K562 (cell line): Measurements from ENCODE around the gene ZNF138. TPM values are rescaled to one million over a fixed set of nuclear protein-coding genes. Genes with fewer than 3 reads are reported as not detected.

Source experiments
- CBX2 ChIP-seq: fragments of 200-600 bp; sonication (generic); IDR thresholded peaks from one replicate; pipeline ENCODE4 v1.6.1; 2012; ENCODE audit warnings: mild to moderate bottlenecking, low read length, inconsistent platforms; ENCODE audit not compliant: insufficient read depth, poor library complexity, severe bottlenecking
- CCNT2 ChIP-seq: IDR thresholded peaks from 2 replicates; pipeline ENCODE4 v1.6.1; 2011; ENCODE audit warnings: borderline replicate concordance, low read depth, mild to moderate bottlenecking, moderate library complexity, mixed read lengths, low read length; ENCODE audit not compliant: insufficient read length; ENCODE audit errors: extremely low read depth
- KHSRP ChIP-seq: fragments of 450-650 bp; IDR thresholded peaks from 2 replicates; pipeline ENCODE4 v1.6.1; 2017
- MTA1 ChIP-seq: fragments of 450-650 bp; IDR thresholded peaks from 2 replicates; pipeline ENCODE4 v1.6.1; 2017; ENCODE audit warnings: borderline replicate concordance
- NCOR1 ChIP-seq: fragments of 450-650 bp; IDR thresholded peaks from 2 replicates; pipeline ENCODE4 v1.6.1; 2016; ENCODE audit warnings: mild to moderate bottlenecking, moderate library complexity
- RFX5 ChIP-seq: IDR thresholded peaks from 2 replicates; pipeline ENCODE4 v1.6.1; 2011; ENCODE audit warnings: low read depth, mild to moderate bottlenecking, improper control_type of control experiment, low read length
- RFX7 ChIP-seq: fragments of 250-450 bp; sonication (Bioruptor Pico); IDR thresholded peaks from 2 replicates; pipeline ENCODE4 v1.5.1; 2021; ENCODE audit warnings: mild to moderate bottlenecking
- ZNF133 ChIP-seq: fragments of 250-450 bp; sonication (Bioruptor Pico); IDR thresholded peaks from 2 replicates; pipeline ENCODE4 v1.4.0; 2020; ENCODE audit warnings: mild to moderate bottlenecking
- ZNF766 ChIP-seq: fragments of 200-800 bp; sonication (Bioruptor generic); conservative IDR thresholded peaks from 2 replicates; pipeline ENCODE4 v1.6.1; 2016; ENCODE audit warnings: missing genetic modification characterization, missing compliant biosample characterization
- polyA plus RNA-seq, 8 experiments: library from polyadenylated mRNA; depleted of rRNA in 4 of 8; stranded (reverse) in 5 of 8; unstranded in 3 of 8; fragments of >200 nt; fragmentation: Nextera tagmentation in 2 of 8; fragmentation: Illumina TruSeq in 1 of 8; extraction: Ambion mirVana in 2 of 8; extraction: Trizol in 1 of 8; gene quantifications; 2 replicates each; pipeline versions ENCODE4 v1.2.1 to v1.2.3, GENCODE V29; 2011 to 2014; ENCODE audit warnings: inconsistent platforms in 1 of 8, missing spikeins in 1 of 8
- total RNA-seq, 7 experiments: library from RNA; depleted of rRNA in 6 of 7; stranded (reverse); fragments of >200 nt in 6 of 7; fragmentation: Illumina TruSeq in 2 of 7; extraction: Trizol in 2 of 7; gene quantifications; 2 replicates each; pipeline versions ENCODE4 v1.2.1 to v1.2.3, GENCODE V29; 2011 to 2021; ENCODE audit warnings: low replicate concordance in 1 of 7
- TF ChIP-seq, protein P1 (sequence below): sonication (generic); formaldehyde crosslinking; IDR thresholded peaks from 2 replicates; pipeline ENCODE4 v1.8.0; 2022; ENCODE audit warnings: mild to moderate bottlenecking, missing genetic modification reagents, borderline replicate concordance
- TF ChIP-seq, protein P2 (sequence below), 3 experiments: IDR thresholded peaks in 2 of 3; conservative IDR thresholded peaks in 1 of 3; 2 replicates each; pipeline ENCODE4 v1.5.1; 2011 to 2012; ENCODE audit warnings: low read length in 3 of 3, mild to moderate bottlenecking in 3 of 3, control low read depth in 2 of 3, improper control_type of control experiment in 1 of 3, inconsistent platforms in 1 of 3, low read depth in 1 of 3, mixed read lengths in 1 of 3, moderate library complexity in 1 of 3; ENCODE audit not compliant: insufficient read depth in 2 of 3
- TF ChIP-seq, protein P3 (sequence below), 2 experiments: fragments of 200-800 bp in 1 of 2; sonication (Bioruptor generic) in 1 of 2; sonication (generic) in 1 of 2; formaldehyde crosslinking in 1 of 2; IDR thresholded peaks in 1 of 2; conservative IDR thresholded peaks in 1 of 2; 2 replicates each; pipeline versions ENCODE4 v1.5.0 to v1.6.1; 2016 to 2020; ENCODE audit warnings: missing compliant biosample characterization in 1 of 2, missing genetic modification characterization in 1 of 2, missing genetic modification reagents in 1 of 2
- TF ChIP-seq, protein P4 (sequence below): fragments of 450-650 bp; formaldehyde crosslinking; IDR thresholded peaks from 2 replicates; pipeline ENCODE4 v1.4.0; 2020; ENCODE audit warnings: mild to moderate bottlenecking, mixed read lengths
- TF ChIP-seq, protein P5 (sequence below): fragments of 250-450 bp; sonication (Bioruptor Pico); IDR thresholded peaks from 2 replicates; pipeline ENCODE4 v1.4.0; 2020; ENCODE audit warnings: mild to moderate bottlenecking, moderate library complexity
- TF ChIP-seq, protein P6 (sequence below): sonication (generic); formaldehyde crosslinking; IDR thresholded peaks from 2 replicates; pipeline ENCODE4 v1.8.0; 2022; ENCODE audit warnings: missing genetic modification reagents, mild to moderate bottlenecking, moderate library complexity, borderline replicate concordance

ZNF138 gene
- total and polyA plus RNA-seq, 9 of the 15 experiments (the other 6 are each of a cell fraction or from before 2014, with no cell fraction given), result 14.6 to 34.9 (median 22.6) TPM

DNA sequence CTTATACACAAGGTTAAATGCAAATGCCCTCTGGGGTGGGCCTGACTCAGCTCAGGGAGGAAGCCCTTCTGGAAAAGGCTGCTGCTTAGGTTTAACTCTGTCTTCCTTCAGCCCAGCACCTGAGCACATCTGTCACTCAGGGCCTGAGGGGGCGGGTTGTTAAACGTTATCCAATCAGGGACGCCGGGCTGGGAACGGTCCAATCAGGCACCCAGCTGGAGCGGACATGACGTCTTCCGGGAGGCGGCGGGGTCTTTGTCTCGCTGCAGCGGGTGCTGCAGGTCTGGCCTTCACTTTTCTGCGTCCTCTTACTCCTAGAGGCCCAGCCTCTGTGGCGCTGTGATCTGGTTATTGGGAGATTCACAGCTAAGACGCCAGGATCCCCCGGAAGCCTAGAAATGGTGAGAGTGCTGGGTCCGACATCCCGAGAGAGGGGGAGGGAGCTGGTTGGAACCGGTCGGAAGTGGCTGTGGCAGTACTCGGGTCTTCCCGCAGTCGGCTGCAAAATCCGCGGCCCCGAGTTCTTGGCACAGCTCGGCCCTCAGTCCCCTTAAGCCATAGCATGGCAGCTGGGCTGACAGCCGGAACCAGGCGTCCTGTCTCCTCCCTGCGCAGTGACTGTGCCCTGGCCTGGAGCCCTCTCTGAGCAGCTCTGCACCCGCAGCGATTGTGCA is at the start of gene ZNF138 (continued):
- TF ChIP-seq, protein P1, sequence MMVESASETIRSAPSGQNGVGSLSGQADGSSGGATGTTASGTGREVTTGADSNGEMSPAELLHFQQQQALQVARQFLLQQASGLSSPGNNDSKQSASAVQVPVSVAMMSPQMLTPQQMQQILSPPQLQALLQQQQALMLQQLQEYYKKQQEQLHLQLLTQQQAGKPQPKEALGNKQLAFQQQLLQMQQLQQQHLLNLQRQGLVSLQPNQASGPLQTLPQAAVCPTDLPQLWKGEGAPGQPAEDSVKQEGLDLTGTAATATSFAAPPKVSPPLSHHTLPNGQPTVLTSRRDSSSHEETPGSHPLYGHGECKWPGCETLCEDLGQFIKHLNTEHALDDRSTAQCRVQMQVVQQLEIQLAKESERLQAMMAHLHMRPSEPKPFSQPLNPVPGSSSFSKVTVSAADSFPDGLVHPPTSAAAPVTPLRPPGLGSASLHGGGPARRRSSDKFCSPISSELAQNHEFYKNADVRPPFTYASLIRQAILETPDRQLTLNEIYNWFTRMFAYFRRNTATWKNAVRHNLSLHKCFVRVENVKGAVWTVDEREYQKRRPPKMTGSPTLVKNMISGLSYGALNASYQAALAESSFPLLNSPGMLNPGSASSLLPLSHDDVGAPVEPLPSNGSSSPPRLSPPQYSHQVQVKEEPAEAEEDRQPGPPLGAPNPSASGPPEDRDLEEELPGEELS (CRISPR knock-in tag), result no peak
- no peak for TF ChIP-seq RFX5
- no peak for TF ChIP-seq MTA1
- TF ChIP-seq, protein P2, sequence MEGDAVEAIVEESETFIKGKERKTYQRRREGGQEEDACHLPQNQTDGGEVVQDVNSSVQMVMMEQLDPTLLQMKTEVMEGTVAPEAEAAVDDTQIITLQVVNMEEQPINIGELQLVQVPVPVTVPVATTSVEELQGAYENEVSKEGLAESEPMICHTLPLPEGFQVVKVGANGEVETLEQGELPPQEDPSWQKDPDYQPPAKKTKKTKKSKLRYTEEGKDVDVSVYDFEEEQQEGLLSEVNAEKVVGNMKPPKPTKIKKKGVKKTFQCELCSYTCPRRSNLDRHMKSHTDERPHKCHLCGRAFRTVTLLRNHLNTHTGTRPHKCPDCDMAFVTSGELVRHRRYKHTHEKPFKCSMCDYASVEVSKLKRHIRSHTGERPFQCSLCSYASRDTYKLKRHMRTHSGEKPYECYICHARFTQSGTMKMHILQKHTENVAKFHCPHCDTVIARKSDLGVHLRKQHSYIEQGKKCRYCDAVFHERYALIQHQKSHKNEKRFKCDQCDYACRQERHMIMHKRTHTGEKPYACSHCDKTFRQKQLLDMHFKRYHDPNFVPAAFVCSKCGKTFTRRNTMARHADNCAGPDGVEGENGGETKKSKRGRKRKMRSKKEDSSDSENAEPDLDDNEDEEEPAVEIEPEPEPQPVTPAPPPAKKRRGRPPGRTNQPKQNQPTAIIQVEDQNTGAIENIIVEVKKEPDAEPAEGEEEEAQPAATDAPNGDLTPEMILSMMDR (IDR thresholded peaks at IDR 0.05 in 2 of 3, conservative IDR thresholded peaks at IDR 0.05 in 1 of 3; ENCODE audit: insufficient read depth in 2 of 3, low read depth in 1 of 3, low read length in 3 of 3), result 0 out of 6 replicates have a peak, but pooled peaks of 1 of the 3 experiments have one; percentile 15
- no peak for TF ChIP-seq CBX2
- TF ChIP-seq, protein P3, sequence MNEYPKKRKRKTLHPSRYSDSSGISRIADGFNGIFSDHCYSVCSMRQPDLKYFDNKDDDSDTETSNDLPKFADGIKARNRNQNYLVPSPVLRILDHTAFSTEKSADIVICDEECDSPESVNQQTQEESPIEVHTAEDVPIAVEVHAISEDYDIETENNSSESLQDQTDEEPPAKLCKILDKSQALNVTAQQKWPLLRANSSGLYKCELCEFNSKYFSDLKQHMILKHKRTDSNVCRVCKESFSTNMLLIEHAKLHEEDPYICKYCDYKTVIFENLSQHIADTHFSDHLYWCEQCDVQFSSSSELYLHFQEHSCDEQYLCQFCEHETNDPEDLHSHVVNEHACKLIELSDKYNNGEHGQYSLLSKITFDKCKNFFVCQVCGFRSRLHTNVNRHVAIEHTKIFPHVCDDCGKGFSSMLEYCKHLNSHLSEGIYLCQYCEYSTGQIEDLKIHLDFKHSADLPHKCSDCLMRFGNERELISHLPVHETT (CRISPR knock-in tag; conservative IDR thresholded peaks at IDR 0.05 in 1 of 2, IDR thresholded peaks at IDR 0.05 in 1 of 2), result no peak
- no peak for TF ChIP-seq ZNF766 (CRISPR knock-in tag)
- TF ChIP-seq ZNF133 (CRISPR knock-in tag), result no peak
- TF ChIP-seq, protein P4, sequence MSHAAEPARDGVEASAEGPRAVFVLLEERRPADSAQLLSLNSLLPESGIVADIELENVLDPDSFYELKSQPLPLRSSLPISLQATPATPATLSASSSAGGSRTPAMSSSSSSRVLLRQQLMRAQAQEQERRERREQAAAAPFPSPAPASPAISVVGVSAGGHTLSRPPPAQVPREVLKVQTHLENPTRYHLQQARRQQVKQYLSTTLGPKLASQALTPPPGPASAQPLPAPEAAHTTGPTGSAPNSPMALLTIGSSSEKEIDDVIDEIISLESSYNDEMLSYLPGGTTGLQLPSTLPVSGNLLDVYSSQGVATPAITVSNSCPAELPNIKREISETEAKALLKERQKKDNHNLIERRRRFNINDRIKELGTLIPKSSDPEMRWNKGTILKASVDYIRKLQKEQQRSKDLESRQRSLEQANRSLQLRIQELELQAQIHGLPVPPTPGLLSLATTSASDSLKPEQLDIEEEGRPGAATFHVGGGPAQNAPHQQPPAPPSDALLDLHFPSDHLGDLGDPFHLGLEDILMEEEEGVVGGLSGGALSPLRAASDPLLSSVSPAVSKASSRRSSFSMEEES, result no peak
- no peak for TF ChIP-seq CCNT2
- TF ChIP-seq, protein P5, sequence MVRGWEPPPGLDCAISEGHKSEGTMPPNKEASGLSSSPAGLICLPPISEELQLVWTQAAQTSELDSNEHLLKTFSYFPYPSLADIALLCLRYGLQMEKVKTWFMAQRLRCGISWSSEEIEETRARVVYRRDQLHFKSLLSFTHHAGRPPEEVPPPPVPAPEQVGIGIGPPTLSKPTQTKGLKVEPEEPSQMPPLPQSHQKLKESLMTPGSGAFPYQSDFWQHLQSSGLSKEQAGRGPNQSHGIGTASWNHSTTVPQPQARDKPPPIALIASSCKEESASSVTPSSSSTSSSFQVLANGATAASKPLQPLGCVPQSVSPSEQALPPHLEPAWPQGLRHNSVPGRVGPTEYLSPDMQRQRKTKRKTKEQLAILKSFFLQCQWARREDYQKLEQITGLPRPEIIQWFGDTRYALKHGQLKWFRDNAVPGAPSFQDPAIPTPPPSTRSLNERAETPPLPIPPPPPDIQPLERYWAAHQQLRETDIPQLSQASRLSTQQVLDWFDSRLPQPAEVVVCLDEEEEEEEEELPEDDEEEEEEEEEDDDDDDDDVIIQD (CRISPR knock-in tag), result no peak
- TF ChIP-seq RFX7 (CRISPR knock-in tag), result no peak
- no peak for TF ChIP-seq KHSRP
- no peak for TF ChIP-seq NCOR1
- TF ChIP-seq, protein P6, sequence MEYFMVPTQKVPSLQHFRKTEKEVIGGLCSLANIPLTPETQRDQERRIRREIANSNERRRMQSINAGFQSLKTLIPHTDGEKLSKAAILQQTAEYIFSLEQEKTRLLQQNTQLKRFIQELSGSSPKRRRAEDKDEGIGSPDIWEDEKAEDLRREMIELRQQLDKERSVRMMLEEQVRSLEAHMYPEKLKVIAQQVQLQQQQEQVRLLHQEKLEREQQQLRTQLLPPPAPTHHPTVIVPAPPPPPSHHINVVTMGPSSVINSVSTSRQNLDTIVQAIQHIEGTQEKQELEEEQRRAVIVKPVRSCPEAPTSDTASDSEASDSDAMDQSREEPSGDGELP (CRISPR knock-in tag), result peak; percentile 86
